ENCODE data around the gene JAKMIP1. TPM values are rescaled to one million over a fixed set of nuclear protein-coding genes. Genes with fewer than 3 reads are reported as not detected.

Gene JAKMIP1
- total and polyA plus RNA-seq, 2 of the 13 experiments (the other 11 are each of a cell fraction or from before 2014, with no cell fraction given): not detected

DNA sequence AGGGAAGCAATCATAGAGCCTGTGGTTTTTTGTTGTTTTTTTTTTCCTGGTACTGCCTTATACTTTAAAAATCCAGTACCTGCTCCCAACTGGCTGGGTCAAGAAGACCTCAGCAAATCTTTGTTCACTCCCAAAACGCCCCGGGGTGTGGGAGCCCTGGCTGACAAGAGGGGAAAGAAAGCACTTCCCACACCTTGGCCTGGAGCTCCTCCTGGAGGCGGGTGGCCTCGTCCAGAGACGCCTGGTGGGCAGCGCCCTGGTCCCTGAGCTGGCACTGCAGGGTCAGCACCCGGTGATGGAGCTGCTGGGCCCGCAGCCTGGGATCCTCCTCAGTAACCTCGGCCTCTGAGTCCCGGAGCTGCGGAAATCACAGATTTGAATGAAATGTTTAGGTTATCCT lies 220.4 kb downstream of the JAKMIP1 start:
- H3K79me2 ChIP-seq (ENCODE audit: insufficient read depth, low read length): no peaks in the 10 kb centered on the region
- H3K27me3 ChIP-seq (ENCODE audit: control insufficient read depth in 1 of 2, insufficient read depth in 2 of 2, low read length in 2 of 2): peaks cover 5% of the 10 kb centered on the region in 2 experiments; a peak in 2 of 5 replicates
- DNase-seq (ENCODE audit: low spot score): no peak
- no peak overlapping the region for H3K4me3 ChIP-seq (replicated peaks in 1 of 3; ENCODE audit: insufficient read depth in 1 of 3, low read depth in 2 of 3, low read length in 3 of 3)
- BruUV-seq (replicated peaks): no TSS peak
- no peak for FAIRE-seq
- peaks cover 6% of the 10 kb centered on the region for H3K9me3 ChIP-seq (ENCODE audit: low read length)
- intact Hi-C loops (cut with micrococcal nuclease; ENCODE audit: unreplicated experiment): no loop called here
- H3K27ac ChIP-seq (ENCODE audit: extremely low read length, insufficient read depth, low read length): no peak overlapping the region
- no peaks in the 10 kb centered on the region for H3K36me3 ChIP-seq (replicated peaks in 1 of 2; ENCODE audit: control insufficient read depth in 1 of 2, insufficient read depth in 2 of 2, low read length in 2 of 2)
- no peaks in the 10 kb centered on the region for H3K4me1 ChIP-seq (ENCODE audit: insufficient read depth, low read length)
- WGBS (ENCODE audit: low lambda C conversion rate): 10% methylated on average over 6 of the region's 11 CpGs
- no peak for TF ChIP-seq ZNF790 (CRISPR knock-in tag; IDR thresholded peaks at IDR 0.05; ENCODE audit: borderline replicate concordance)
- no peak for TF ChIP-seq POLR2A (IDR thresholded peaks at IDR 0.05; ENCODE audit: insufficient read depth in 1 of 2, low read depth in 2 of 2, low read length in 2 of 2)
- TF ChIP-seq, protein P1, sequence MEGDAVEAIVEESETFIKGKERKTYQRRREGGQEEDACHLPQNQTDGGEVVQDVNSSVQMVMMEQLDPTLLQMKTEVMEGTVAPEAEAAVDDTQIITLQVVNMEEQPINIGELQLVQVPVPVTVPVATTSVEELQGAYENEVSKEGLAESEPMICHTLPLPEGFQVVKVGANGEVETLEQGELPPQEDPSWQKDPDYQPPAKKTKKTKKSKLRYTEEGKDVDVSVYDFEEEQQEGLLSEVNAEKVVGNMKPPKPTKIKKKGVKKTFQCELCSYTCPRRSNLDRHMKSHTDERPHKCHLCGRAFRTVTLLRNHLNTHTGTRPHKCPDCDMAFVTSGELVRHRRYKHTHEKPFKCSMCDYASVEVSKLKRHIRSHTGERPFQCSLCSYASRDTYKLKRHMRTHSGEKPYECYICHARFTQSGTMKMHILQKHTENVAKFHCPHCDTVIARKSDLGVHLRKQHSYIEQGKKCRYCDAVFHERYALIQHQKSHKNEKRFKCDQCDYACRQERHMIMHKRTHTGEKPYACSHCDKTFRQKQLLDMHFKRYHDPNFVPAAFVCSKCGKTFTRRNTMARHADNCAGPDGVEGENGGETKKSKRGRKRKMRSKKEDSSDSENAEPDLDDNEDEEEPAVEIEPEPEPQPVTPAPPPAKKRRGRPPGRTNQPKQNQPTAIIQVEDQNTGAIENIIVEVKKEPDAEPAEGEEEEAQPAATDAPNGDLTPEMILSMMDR (CRISPR knock-in tag; IDR thresholded peaks at IDR 0.05): peak; percentile 61
- TF ChIP-seq BCL6 (CRISPR knock-in tag; IDR thresholded peaks at IDR 0.05): no peak
- TF ChIP-seq HMGA1 (CRISPR knock-in tag; conservative IDR thresholded peaks at IDR 0.05): no peak
- TF ChIP-seq NCOA1 (CRISPR knock-in tag; IDR thresholded peaks at IDR 0.05): no peak
- no peak for TF ChIP-seq SRSF4 (IDR thresholded peaks at IDR 0.05; ENCODE audit: low read depth, low read length, poor library complexity, severe bottlenecking)
- peak; percentile 30; the same call in 1 of the 2 replicates for TF ChIP-seq STAG1 (CRISPR knock-in tag; IDR thresholded peaks at IDR 0.05)
- TF ChIP-seq ZNF326 (CRISPR knock-in tag; IDR thresholded peaks at IDR 0.05; ENCODE audit: borderline replicate concordance): no peak
- no peak overlapping the region for H3K9ac ChIP-seq (ENCODE audit: insufficient read depth, low read depth, low read length)
- no peaks in the 10 kb centered on the region for H4K20me1 ChIP-seq (ENCODE audit: insufficient read depth, low read length)
- H3K4me2 ChIP-seq (ENCODE audit: low read depth, low read length): no peak overlapping the region
- ChIA-PET CTCF (ENCODE audit: low intra/inter-chr PET ratio, low total read pairs) (no interaction called here), POLR2A (no interaction called here)
- H2AFZ ChIP-seq (ENCODE audit: low read length): no peak overlapping the region
- ATAC-seq: peak; percentile 57; the same call in 2 of the 3 replicates
- in situ Hi-C loops (cut with HindIII; ENCODE audit: extremely low pct_ligation_motif_present, low pct_unique_long_range_greater_than_20kb): no loop called here
